Smooth muscle cell (in vitro differentiated cells): Measurements from ENCODE around the gene ATXN3L. TPM values are rescaled to one million over a fixed set of nuclear protein-coding genes. Genes with fewer than 3 reads are reported as not detected.
A peak's percentile ranks its signal among the peaks of the same experiment; 100 is the strongest.

Experiments
- DNase-seq: peaks from one replicate; lab custom pipeline; 2025; ENCODE audit not compliant: unreplicated experiment; lab: John Stamatoyannopoulos, UW
- H2AFZ ChIP-seq: fragments of 200-600 bp; sonication (generic); 2 replicates; pipeline ENCODE4 v1.6.0; 2016; ENCODE audit warnings: antibody characterized with exemption, low read depth, mild to moderate bottlenecking
- H3F3A ChIP-seq: fragments of 200-600 bp; sonication (generic); 2 replicates; pipeline ENCODE4 v1.6.0; 2017; ENCODE audit warnings: antibody characterized with exemption, low read depth
- H3K27ac ChIP-seq: fragments of 200-600 bp; sonication (generic); 2 replicates; pipeline ENCODE4 v1.5.1; 2016; ENCODE audit warnings: low read depth, mild to moderate bottlenecking
- H3K27me3 ChIP-seq: fragments of 200-600 bp; sonication (generic); 2 replicates; pipeline ENCODE4 v1.6.1; 2016; ENCODE audit warnings: low read depth, mild to moderate bottlenecking
- H3K36me3 ChIP-seq: fragments of 200-600 bp; sonication (generic); 2 replicates; pipeline ENCODE4 v1.5.1; 2016; ENCODE audit warnings: low read depth
- H3K4me1 ChIP-seq: fragments of 200-600 bp; sonication (generic); 2 replicates; pipeline ENCODE4 v1.5.1; 2016; ENCODE audit warnings: low read depth
- H3K4me2 ChIP-seq: fragments of 200-600 bp; sonication (generic); 2 replicates; pipeline ENCODE4 v1.6.0; 2016; ENCODE audit warnings: mild to moderate bottlenecking
- H3K4me3 ChIP-seq: fragments of 200-600 bp; sonication (generic); 2 replicates; pipeline ENCODE4 v1.5.1; 2016; ENCODE audit warnings: mild to moderate bottlenecking
- H3K79me2 ChIP-seq: fragments of 200-600 bp; sonication (generic); 2 replicates; pipeline ENCODE4 v1.6.0; 2016; ENCODE audit warnings: low read depth, mild to moderate bottlenecking
- H3K9ac ChIP-seq: fragments of 200-600 bp; sonication (generic); 2 replicates; pipeline ENCODE4 v1.6.0; 2016; ENCODE audit warnings: low read depth
- H3K9me3 ChIP-seq: fragments of 200-600 bp; sonication (generic); replicated peaks from 2 replicates; pipeline ENCODE4 v1.5.1; 2016; ENCODE audit warnings: low read depth
- H4K20me1 ChIP-seq: fragments of 200-600 bp; sonication (generic); 2 replicates; pipeline ENCODE4 v1.6.0; 2016; ENCODE audit warnings: low read depth
- CTCF ChIP-seq: fragments of 200-600 bp; sonication (generic); IDR thresholded peaks from 2 replicates; pipeline ENCODE4 v1.5.1; 2017; ENCODE audit warnings: borderline replicate concordance, mild to moderate bottlenecking, antibody characterized with exemption; ENCODE audit not compliant: insufficient read depth, poor library complexity, severe bottlenecking
- WGBS: methylation state at CpG from one replicate; pipeline ENCODE4 v1.1.7; 2016; ENCODE audit warnings: low lambda C conversion rate; 5-methylcytosine and 5-hydroxymethylcytosine counted together
- polyA plus RNA-seq: library from polyadenylated mRNA; unstranded; fragments of >200 nt; fragmentation: Nextera tagmentation; extraction: Ambion mirVana; gene quantifications from 2 replicates; pipeline ENCODE4 v1.2.1, GENCODE V29; 2016
- total RNA-seq: library from RNA; depleted of rRNA; stranded (reverse); fragments of >200 nt; gene quantifications from 2 replicates; pipeline ENCODE4 v1.2.3, GENCODE V29; 2014

The ATXN3L gene
- total and polyA plus RNA-seq, 2 experiments from 2014 or later: not detected

- H3K79me2 ChIP-seq: no peaks in the 10 kb centered on the region
- H4K20me1 ChIP-seq: no peaks in the 10 kb centered on the region
- no peak for TF ChIP-seq CTCF
- H3K9ac ChIP-seq: no peak overlapping the region
- H2AFZ ChIP-seq: no peak overlapping the region
- no peak overlapping the region for H3K27ac ChIP-seq
- H3K4me1 ChIP-seq: peaks cover 5% of the 10 kb centered on the region
- WGBS: 73% methylated on average over 5 of the region's 5 CpGs
- no peaks in the 10 kb centered on the region for H3K27me3 ChIP-seq
- no peaks in the 10 kb centered on the region for H3F3A ChIP-seq
- no peaks in the 10 kb centered on the region for H3K36me3 ChIP-seq
- H3K4me3 ChIP-seq: no peak overlapping the region
- H3K9me3 ChIP-seq: no peaks in the 10 kb centered on the region
- no peak overlapping the region for H3K4me2 ChIP-seq
- no peak for DNase-seq
Observed at GRCh38 chrX:13295841-13296240, 24.0 kb downstream of the ATXN3L start.

- peak overlapping the region; percentile 70 for H2AFZ ChIP-seq
- H3K4me3 ChIP-seq: no peak overlapping the region
- H3K4me2 ChIP-seq: peak overlapping the region; percentile 25
- H3K36me3 ChIP-seq: no peaks in the 10 kb centered on the region
- peak overlapping the region; percentile 42 for H3K27ac ChIP-seq
- no peak for TF ChIP-seq CTCF
- no peak for DNase-seq
- no peak overlapping the region for H3K9ac ChIP-seq
- peaks cover 5% of the 10 kb centered on the region for H3K4me1 ChIP-seq
- H3K9me3 ChIP-seq: no peaks in the 10 kb centered on the region
- no peaks in the 10 kb centered on the region for H4K20me1 ChIP-seq
- no peaks in the 10 kb centered on the region for H3K27me3 ChIP-seq
- H3F3A ChIP-seq: peaks cover under 1% of the 10 kb centered on the region
- H3K79me2 ChIP-seq: no peaks in the 10 kb centered on the region
- 54% methylated on average over 6 of the region's 6 CpGs for WGBS
Observed at GRCh38 chrX:13293700-13294099, 26.2 kb downstream of the ATXN3L start.

- Histone ChIP-seq H3K4me1 (peaks cover 20% of the 10 kb centered on the region), H3K79me2 (no peaks in the 10 kb centered on the region), H3F3A (peaks cover 9% of the 10 kb centered on the region), H3K9ac (no peak overlapping the region), H3K27me3 (no peaks in the 10 kb centered on the region), H4K20me1 (no peaks in the 10 kb centered on the region), H3K4me2 (no peak overlapping the region), H3K9me3 (no peaks in the 10 kb centered on the region), H2AFZ (no peak overlapping the region), H3K4me3 (no peak overlapping the region), H3K27ac (no peak overlapping the region), H3K36me3 (no peaks in the 10 kb centered on the region)
- DNase-seq: no peak
- 99% methylated on average over 18 of the region's 32 CpGs for WGBS
- TF ChIP-seq CTCF: no peak
Observed at GRCh38 chrX:13290891-13291614, 28.8 kb downstream of the ATXN3L start.

GRCh38 chrX:13288671-13289070, 31.2 kb downstream of the ATXN3L start:
- no peak overlapping the region for H3K9ac ChIP-seq
- peak overlapping the region; percentile 80 for H3K27ac ChIP-seq
- no peaks in the 10 kb centered on the region for H3K27me3 ChIP-seq
- no peaks in the 10 kb centered on the region for H3K79me2 ChIP-seq
- H3K36me3 ChIP-seq: no peaks in the 10 kb centered on the region
- peak overlapping the region; percentile 50 for H3K4me2 ChIP-seq
- H3K4me1 ChIP-seq: peaks cover 28% of the 10 kb centered on the region
- 84% methylated on average over 5 of the region's 5 CpGs for WGBS
- TF ChIP-seq CTCF: no peak
- no peaks in the 10 kb centered on the region for H3K9me3 ChIP-seq
- peak overlapping the region; percentile 55 for H2AFZ ChIP-seq
- peaks cover 9% of the 10 kb centered on the region for H3F3A ChIP-seq
- H4K20me1 ChIP-seq: no peaks in the 10 kb centered on the region
- no peak for DNase-seq
- H3K4me3 ChIP-seq: no peak overlapping the region
